ENCODE results near the gene DIP2C.
A peak's percentile ranks its signal among the peaks of the same experiment; 100 is the strongest.

Gene DIP2C

DNA sequence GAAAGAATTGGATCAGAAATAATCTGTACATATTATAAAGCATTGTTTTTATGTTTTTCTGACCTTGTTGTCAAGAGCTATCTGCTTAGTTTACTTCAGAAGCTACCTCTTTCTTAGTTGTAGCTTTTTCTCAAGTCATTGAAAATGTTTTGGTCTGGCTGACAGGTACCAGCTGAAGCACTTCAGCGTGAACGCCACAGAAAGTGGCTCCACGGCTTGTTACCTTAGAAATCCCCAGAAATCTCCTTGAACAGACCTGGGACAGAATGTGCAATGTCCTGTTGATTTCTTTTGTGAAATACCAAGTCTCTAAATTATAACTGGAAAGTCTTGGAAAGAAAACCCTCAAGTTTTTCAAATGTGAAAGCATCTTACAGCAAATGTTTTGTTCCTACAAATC, 457.4 kb downstream of the DIP2C start:
- DNase-seq (ENCODE audit: low spot score): no peak
- ChIA-PET CTCF (no interaction called here), POLR2A (ENCODE audit: low non-redundant PET) (no interaction called here)
- no peak overlapping the region for H3K27ac ChIP-seq
- TF ChIP-seq, protein P1, sequence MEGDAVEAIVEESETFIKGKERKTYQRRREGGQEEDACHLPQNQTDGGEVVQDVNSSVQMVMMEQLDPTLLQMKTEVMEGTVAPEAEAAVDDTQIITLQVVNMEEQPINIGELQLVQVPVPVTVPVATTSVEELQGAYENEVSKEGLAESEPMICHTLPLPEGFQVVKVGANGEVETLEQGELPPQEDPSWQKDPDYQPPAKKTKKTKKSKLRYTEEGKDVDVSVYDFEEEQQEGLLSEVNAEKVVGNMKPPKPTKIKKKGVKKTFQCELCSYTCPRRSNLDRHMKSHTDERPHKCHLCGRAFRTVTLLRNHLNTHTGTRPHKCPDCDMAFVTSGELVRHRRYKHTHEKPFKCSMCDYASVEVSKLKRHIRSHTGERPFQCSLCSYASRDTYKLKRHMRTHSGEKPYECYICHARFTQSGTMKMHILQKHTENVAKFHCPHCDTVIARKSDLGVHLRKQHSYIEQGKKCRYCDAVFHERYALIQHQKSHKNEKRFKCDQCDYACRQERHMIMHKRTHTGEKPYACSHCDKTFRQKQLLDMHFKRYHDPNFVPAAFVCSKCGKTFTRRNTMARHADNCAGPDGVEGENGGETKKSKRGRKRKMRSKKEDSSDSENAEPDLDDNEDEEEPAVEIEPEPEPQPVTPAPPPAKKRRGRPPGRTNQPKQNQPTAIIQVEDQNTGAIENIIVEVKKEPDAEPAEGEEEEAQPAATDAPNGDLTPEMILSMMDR (conservative IDR thresholded peaks at IDR 0.05; ENCODE audit: low read depth): no peak

DNA sequence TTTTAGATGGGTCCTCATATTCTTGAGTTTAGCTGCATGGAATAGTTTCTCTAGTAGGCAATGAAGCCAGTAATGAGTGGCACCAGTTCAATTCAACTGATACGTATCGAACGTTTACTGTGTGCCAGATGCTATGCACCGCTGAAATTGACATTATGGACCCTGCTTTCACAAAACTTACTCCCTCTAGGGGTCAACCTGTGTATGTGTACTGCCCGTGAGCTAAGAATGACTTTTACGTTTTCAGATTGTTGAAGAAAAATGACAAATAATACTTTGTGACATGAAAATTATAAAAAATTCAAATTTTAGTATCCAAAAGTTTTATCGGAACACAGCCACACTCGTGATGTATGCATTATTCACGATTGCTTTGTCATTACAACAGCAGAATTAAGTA, 458.7 kb downstream of the DIP2C start:
- TF ChIP-seq, protein P1 (conservative IDR thresholded peaks at IDR 0.05; ENCODE audit: low read depth): peak; percentile 27
- CTCF ChIA-PET: interaction anchor here (0.6 to 0.9 kb wide), 3 partner anchors 21 to 149 kb away, joined by 3 to 4 read pairs (median 3); no protein-coding TSS in a partner anchor
- POLR2A ChIA-PET (ENCODE audit: low non-redundant PET): no interaction called here
- no peak for DNase-seq (ENCODE audit: low spot score)
- no peak overlapping the region for H3K27ac ChIP-seq

DNA sequence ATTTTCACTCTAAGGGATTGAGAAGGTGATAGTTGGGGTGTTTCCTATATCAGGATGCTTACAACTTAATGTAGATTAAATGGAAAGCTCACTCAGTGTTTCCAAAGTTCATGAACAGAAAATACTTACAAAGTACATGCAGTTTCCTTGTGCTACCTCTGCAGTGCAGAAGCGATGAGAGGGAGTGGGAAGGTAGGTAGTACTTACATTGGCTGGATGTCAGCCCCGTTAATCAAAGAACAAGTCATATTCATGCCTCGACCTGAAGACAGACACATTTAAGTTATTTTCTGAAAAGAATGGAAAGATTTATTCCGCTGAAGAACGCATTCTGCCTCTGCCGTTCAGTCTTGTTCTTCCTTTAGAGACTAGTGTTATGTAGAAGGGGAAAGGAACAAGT, 461.1 kb downstream of the DIP2C start:
- POLR2A ChIA-PET (ENCODE audit: low non-redundant PET): no interaction called here
- TF ChIP-seq, protein P1 (conservative IDR thresholded peaks at IDR 0.05; ENCODE audit: low read depth): no peak

DNA sequence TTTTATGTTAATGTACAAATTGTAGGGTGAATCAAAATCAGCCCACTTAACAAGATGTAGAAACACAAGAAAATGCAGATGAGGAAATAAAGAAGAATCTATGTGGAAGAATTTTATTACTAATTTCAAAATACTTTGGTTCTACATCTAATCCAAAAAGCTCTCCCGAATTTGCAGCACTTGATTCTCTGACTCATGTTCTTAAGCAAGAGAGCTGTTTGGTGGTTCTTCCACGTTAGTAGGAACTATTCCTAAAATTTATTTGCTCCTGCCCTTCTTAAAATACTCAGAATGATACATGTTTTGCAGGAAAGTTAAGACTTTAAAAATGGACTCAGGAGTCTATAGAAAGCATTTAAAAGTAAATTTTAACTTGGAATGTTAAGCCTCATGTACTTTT, 462.5 kb downstream of the DIP2C start:
- ChIA-PET POLR2A (ENCODE audit: low non-redundant PET) (no interaction called here), CTCF (interaction anchor here (0.6 kb wide), 1 partner anchor 29 kb away, joined by 4 read pairs; no protein-coding TSS in a partner anchor)
- TF ChIP-seq, protein P1 (conservative IDR thresholded peaks at IDR 0.05; ENCODE audit: low read depth): no peak
- H3K27ac ChIP-seq: no peak overlapping the region
- DNase-seq (ENCODE audit: low spot score): no peak

More for the DNA sequence above, 461.1 kb downstream of the DIP2C start:
- CTCF ChIA-PET: no interaction called here
- H3K27ac ChIP-seq: no peak overlapping the region
- DNase-seq (ENCODE audit: low spot score): no peak

DNA sequence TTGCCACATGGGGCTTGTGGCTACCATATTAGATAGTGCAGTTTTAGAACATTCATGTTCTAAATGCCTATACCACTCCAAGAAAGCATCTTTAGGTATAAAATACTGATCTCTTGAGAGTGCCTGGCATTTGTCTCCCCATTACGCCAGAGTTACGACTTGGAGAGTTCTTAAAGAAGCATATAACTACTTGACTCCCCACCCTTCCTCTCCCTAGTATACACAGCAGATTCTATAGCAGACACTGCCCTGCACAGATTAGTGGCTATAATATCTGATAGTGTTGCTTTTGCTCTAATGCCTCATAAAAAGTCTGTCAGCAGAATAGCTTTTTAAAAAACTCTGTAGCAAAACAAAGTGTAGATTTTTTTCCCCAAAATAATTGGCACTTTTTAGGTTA, 463.4 kb downstream of the DIP2C start:
- no peak overlapping the region for H3K27ac ChIP-seq
- POLR2A ChIA-PET (ENCODE audit: low non-redundant PET): no interaction called here
- CTCF ChIA-PET: no interaction called here

DNA sequence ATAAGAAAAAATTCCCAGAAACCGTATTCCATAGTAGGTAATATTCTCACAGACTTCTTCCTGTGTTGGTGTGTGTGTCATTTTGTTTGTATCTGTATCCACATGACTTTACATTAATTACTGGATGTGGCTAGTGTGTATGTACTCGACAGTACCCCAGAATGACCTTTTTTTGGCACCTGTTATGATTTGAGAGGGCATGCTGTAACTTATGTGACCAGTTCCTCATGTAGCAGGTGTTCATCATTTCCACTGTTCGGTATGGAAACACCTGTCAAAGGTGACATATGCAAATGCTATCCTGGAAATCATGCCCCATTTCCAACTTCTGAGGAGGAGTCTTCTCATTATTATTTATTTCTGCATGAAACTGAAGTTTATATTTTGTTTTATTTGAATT, 464.9 kb downstream of the DIP2C start:
- DNase-seq (ENCODE audit: low spot score): no peak
- POLR2A ChIA-PET (ENCODE audit: low non-redundant PET): no interaction called here
- TF ChIP-seq, protein P1 (conservative IDR thresholded peaks at IDR 0.05; ENCODE audit: low read depth): no peak
- no peak overlapping the region for H3K27ac ChIP-seq
- CTCF ChIA-PET: no interaction called here

More for the DNA sequence above, 463.4 kb downstream of the DIP2C start:
- DNase-seq (ENCODE audit: low spot score): no peak
- TF ChIP-seq, protein P1 (conservative IDR thresholded peaks at IDR 0.05; ENCODE audit: low read depth): no peak
